H4 (cell line): ENCODE measurements around the gene TSGA10IP. TPM values are rescaled to one million over a fixed set of nuclear protein-coding genes. Genes with fewer than 3 reads are reported as not detected.
"Not testable (repeated sequence)": the region's sequence is repeated elsewhere in the genome, so short reads cannot be mapped to it uniquely, and the experiment has no call there.

Source experiments
- DNase-seq: peaks from one replicate; pipeline ENCODE4 v3.0.0-alpha.2; 2015; ENCODE audit warnings: low spot score
- total RNA-seq: library from RNA; depleted of rRNA; stranded (reverse); fragments of >200 nt; shearing (Covaris generic); gene quantifications from 2 replicates; pipeline ENCODE4 v1.2.3, GENCODE V29; 2014

Gene TSGA10IP
- total RNA-seq, 1 experiment from 2014 or later = not detected

GRCh38 chr11:65945941-65946558 is 770 bp downstream of the TSGA10IP start:
- DNase-seq = no peak

GRCh38 chr11:65946655-65947054 is 1.4 kb downstream of the TSGA10IP start:
- DNase-seq = no peak

GRCh38 chr11:65947133-65947532 is 1.9 kb downstream of the TSGA10IP start:
- DNase-seq = no peak

GRCh38 chr11:65947603-65948125 is 2.4 kb downstream of the TSGA10IP start:
- DNase-seq = no peak

GRCh38 chr11:65950711-65951110 is 5.4 kb downstream of the TSGA10IP start:
- not testable (repeated sequence) for DNase-seq

- DNase-seq = not testable (repeated sequence)
These were observed 6.4 kb downstream of the TSGA10IP start for GRCh38 chr11:65951641-65952040.

- no peak for DNase-seq
These were observed 6.8 kb downstream of the TSGA10IP start for GRCh38 chr11:65952052-65952521.

GRCh38 chr11:65953471-65953870 is 8.2 kb downstream of the TSGA10IP start:
- DNase-seq = no peak

- DNase-seq = no peak
These were observed 9.5 kb downstream of the TSGA10IP start for GRCh38 chr11:65954771-65955170.

- no peak for DNase-seq
These were observed 13.0 kb downstream of the TSGA10IP start for GRCh38 chr11:65958291-65958690.

GRCh38 chr11:65958774-65959420 is 13.6 kb downstream of the TSGA10IP start:
- DNase-seq = no peak

- DNase-seq = no peak
These were observed 15.6 kb downstream of the TSGA10IP start for GRCh38 chr11:65960824-65961266.

- DNase-seq = peak; percentile 96
These were observed 16.2 kb downstream of the TSGA10IP start, which contains the start of gene SART1 for GRCh38 chr11:65961267-65962140. Gene SART1, plus strand, starts transcription at chr11:65961734. Its CDS starts 47 bp downstream, at chr11:65961781.

- DNase-seq = no peak
These were observed 16.9 kb downstream of the TSGA10IP start for GRCh38 chr11:65962141-65962564.

GRCh38 chr11:65964906-65965305 is 19.6 kb downstream of the TSGA10IP start:
- no peak for DNase-seq

- no peak for DNase-seq
These were observed 20.9 kb downstream of the TSGA10IP start for GRCh38 chr11:65965986-65966762.

GRCh38 chr11:65967329-65967934 is 22.2 kb downstream of the TSGA10IP start:
- no peak for DNase-seq

GRCh38 chr11:65968600-65969482 is 23.6 kb downstream of the TSGA10IP start:
- DNase-seq = no peak

- no peak for DNase-seq
These were observed 26.8 kb downstream of the TSGA10IP start for GRCh38 chr11:65972116-65972515.
